ENCODE data around the gene PHACTR1.
"Not testable (repeated sequence)": the region's sequence is repeated elsewhere in the genome, so short reads cannot be mapped to it uniquely, and the experiment has no call there.

PHACTR1 gene

DNA sequence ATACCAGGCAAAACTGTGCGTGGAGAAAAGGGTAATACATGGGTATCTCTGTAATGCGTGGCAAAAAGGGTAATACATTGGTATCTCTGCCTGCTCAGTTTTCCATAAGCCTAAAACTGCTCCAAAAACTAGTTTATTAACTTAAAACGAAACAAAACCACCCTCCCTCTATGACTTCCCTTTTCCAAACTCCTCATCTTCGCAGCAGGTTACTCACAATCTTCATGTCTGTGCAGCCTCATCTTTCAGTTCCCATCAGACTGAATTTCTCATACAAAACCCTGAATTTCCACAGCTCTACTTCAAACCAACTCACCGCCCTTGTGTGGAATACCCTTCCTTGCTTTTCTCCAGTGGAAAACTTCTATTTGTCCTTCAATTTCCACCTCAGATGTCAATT, 199.4 kb downstream of the PHACTR1 start:
- no peak for DNase-seq

DNA sequence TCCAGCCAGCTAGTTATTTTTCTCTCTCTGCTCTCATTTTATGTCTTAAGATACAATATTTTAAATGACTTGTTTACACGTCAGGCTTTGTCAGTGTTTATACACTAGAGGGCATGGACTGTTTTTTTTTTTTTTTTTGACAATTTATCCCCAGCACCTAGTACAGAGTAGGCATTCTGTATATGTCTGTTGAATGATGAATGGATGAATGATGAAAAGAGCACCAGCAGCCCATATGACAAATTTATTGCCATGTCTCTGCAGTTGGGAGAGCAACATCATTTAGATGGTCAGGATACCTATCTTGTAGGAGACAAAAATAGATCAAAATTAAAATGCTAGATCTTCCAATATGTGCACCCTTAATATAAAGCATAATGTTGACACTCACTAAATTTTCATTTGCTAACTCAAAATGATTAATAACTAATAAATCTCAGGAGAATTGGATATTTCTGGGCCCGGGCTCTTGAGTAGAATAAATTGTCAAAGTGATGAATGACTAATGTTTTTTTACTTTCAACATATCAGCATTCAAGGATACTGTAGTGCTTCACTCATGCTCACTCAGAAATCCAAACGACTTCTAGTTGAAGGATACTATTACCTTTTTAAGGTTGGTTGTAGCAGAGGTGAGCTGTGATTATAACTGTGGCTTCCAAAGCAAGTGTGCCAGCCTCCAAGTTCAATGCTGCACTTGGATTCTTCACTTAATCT, 200.0 kb downstream of the PHACTR1 start:
- no peak for DNase-seq

DNA sequence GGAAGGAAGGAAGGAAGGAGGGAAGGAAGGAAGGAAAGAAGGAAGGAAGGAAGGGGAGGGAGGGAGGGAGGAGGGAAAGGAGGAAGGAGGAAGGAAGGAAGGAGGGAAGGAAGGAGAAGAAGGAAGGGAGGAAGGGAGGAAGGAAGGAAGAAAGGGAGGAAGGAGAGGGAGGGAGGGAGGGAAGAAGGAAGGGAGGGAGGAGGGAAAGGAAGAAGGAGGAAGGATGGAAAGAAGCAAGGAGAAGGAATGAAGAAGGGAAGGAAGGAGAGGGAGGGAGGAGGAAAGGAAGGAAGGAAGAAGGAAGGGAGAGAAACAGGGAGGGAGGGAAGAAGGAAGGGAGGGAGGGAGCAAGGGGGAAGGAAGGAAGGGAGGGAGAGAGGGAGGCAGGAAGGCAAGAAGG, 204.9 kb downstream of the PHACTR1 start:
- DNase-seq: no peak

DNA sequence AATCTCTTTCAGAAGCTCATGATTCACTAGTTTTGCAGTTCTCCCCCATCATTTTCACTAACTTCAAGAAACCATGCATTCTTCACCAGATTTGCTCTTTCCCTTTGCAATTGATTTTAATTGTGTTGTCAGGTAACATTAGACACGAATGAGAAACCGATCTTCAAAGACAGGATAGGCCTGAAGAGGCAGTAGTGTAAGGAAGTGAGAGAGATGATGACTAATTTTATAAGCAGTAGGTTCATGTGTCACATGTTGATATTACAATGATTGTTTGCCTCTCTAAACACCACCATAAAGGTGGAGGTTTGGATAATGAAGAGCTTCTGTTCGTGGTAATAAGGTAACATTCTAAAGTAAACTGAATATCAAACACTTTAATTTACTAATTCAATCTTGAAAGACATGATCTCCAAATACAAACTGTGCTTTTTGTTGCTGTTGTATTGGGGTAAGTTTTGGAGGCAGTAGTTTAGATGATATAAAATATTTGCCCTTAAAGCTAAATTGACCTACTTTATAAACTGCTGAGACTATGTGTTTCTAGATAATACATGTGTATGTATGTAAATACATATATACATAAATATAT, 207.2 kb downstream of the PHACTR1 start:
- DNase-seq: no peak

DNA sequence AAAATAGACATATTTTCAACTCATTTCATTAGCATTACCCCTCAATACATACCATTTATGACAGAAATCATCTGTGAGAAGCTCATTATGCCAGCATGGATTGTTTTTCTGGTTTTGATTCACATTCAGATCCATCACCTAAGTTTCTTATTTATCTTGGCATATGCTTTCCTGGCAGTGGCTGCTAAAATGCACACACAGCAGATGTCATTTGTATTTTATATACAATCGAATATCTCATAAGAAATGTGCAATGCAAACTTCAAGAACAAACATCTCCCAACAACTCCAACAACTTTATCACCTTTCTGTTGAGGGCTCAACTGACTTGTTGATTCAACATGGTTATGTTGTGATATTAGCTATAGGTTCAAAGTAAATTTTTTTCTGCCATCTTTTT, 208.3 kb downstream of the PHACTR1 start:
- no peak for DNase-seq

DNA sequence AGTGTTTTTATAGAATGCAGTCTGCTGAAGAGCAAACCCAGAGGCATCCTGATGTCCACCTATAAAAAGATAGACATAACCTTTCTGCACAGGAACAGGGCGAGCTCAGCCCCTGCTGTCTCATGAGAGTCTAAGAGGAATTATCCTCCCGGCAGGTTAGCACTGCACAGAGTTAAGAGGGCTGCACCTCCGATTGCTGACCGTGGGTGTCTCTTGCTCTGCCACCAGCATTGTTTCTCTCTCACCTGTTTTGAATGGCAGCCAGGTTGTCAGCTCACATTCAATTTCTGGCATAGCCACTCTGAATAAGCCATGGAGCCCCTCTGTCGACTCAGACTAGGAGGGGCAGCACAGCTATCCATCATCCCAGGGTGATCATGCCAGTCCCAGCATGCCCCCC, 211.2 kb downstream of the PHACTR1 start:
- no peak for DNase-seq

DNA sequence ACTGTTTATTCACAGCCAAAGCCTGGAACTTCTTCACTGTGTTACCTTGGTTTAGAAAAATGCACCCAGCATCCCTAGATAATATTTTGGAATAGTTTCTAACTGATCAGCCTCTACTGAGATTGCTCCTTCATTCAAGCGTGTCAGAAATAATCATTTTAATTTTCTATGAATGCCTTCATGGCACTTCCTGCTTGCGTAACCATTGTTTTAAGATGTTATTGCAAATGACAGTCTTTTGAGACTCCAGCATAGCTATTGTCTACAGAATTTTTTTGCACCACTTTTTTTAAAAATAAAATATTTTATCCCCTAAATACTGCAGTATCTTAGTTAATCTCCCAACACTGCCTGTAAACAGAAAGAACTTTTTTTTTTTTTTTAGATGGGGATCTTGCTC, 213.1 kb downstream of the PHACTR1 start:
- DNase-seq: no peak

DNA sequence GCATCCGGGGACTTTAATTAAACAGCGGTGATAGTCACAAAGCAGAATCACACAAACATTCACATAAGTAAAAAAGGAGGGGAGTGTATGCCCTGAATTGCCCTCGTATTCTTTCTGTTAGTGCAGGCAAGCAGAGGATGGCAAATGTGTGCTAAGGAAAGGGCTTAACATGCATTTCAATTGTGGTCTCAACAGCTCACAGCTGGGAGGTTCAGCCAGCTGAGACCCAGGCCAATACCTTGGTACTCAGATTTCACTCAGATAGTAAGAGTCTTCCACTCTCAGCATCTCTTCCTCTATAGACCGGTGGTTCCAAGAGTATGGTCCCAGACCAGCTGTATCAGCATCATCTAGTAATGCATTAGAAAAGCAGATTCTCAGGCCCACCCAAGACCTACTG, 215.1 kb downstream of the PHACTR1 start:
- no peak for DNase-seq

DNA sequence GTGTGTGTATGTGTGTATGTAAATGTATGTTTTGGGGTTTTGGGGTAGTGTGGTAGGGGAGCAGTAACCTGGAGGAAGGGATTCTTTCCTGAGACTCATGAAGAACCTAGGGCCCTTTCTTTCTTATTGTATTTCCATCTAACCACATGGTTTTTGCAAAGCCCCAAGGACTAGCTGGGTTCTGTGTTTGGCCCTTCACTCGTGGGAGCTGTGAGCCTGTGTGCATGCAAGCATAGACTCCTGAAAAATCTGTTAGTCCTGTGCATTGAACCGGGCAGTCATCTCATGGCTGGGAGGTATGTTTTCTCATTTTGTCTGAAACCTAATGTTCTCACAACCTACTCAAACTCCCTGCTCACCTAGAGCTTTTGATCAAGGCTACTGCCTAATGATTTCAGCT, 219.1 kb downstream of the PHACTR1 start:
- no peak for DNase-seq

DNA sequence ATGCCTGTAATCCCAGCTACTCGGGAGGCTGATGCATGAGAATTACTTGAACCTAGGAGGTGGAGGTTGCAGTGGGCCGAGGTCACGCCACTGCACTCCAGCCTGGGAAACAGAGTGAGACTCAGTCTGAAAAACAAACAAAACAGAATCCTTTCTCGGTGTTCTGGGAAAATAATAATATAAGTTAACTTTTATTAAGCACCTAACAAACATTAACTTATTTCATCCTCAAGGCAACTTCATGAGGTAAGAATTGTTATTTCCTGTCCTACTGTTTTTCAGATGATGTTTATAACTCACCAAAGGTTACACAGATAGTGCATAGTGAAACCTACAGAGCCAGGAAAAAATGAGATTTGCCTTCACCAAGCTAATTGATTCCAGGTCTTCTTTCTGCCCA, 221.4 kb downstream of the PHACTR1 start:
- DNase-seq: no peak

DNA sequence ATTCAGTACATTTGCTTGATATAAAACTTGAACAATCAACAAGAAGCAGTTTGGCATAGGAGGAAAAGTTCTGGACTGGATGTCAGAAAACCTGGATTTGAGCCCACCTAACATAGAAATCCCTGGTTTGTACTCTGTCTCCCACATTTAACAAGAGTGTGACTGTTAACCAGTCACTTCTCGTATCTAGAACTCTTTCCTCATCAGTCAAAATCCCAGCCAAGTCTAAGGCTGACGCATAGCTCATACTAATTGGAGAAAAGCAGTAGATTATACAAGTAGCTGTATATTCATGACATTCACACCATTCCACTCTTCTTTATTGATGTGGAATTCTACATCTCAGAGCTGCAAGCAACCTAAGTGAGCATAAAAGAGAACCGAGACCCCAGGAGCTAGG, 222.7 kb downstream of the PHACTR1 start:
- DNase-seq: no peak

DNA sequence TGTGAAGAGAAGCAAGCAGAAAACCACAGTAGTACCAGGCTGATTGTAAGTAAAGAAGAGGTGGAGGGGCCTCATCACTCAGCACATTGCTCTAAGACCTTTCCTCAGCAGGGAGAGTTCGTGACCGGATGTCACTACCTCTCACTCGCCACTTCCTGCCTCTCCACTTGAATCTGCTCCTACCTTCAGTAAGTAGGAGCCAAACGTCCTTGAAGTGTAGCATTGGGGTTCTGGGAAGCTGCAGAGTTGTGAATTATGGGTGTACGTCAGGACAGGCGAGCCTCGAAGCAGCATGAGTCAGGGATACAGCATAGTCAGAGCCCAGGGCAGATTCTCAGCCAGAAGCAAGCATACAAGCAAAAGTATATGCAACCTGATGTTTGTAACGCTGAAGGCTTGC, 224.9 kb downstream of the PHACTR1 start:
- DNase-seq: no peak

DNA sequence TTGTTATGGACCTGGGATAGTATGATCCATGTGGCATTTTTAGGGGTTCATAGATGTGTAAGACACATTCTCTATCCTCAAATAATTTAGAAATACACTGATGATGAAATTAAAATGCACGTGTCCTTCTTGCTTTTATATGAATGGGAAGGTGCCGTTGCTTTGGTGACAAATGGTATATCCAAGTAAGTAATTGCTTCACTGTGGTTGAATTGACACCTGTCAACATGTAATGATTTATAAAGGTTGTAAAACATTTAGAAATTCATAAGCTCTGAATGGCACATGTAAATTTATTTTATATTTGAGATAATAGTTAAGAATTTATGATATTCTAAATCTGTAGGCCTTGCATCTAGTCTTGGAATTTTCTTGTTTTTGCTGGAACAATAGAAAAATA, 227.0 kb downstream of the PHACTR1 start:
- DNase-seq: no peak

DNA sequence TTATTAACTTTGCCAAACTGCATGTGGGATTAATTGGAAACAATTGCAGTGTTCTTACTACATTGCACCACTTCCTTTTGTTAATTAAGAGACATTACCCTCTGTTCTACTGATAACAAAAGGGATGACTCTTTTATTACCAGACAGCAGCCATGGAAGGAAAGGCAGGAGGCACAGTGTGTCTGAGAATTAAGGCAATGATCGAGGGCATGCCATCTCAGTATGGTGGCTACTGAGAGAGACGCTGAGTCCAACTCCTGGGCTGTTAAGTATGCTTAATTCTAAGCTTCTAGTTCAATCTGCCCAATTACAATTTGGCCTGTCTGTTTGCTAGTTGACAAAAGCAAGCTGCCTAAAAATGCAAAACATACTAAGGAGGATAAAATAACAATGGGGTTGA, 227.4 kb downstream of the PHACTR1 start:
- DNase-seq: no peak

DNA sequence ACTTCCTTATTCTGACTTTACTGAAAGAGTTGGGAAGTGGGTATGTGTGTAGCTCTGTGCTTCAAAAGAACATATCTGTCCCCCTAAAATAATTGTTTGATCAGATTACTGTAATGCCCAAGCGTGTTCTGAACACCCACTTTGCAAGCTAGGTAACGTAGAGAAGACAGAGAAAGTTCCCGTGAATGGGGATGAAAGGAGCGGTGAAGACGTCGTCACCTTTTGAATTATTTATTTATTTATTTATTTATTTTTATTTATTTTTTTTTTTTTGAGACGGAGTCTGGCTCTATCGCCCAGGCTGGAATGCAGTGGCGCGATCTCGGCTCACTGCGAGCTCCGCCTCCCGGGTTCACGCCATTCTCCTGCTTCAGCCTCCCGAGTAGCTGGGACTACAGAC, 228.0 kb downstream of the PHACTR1 start:
- not testable (repeated sequence) for DNase-seq

DNA sequence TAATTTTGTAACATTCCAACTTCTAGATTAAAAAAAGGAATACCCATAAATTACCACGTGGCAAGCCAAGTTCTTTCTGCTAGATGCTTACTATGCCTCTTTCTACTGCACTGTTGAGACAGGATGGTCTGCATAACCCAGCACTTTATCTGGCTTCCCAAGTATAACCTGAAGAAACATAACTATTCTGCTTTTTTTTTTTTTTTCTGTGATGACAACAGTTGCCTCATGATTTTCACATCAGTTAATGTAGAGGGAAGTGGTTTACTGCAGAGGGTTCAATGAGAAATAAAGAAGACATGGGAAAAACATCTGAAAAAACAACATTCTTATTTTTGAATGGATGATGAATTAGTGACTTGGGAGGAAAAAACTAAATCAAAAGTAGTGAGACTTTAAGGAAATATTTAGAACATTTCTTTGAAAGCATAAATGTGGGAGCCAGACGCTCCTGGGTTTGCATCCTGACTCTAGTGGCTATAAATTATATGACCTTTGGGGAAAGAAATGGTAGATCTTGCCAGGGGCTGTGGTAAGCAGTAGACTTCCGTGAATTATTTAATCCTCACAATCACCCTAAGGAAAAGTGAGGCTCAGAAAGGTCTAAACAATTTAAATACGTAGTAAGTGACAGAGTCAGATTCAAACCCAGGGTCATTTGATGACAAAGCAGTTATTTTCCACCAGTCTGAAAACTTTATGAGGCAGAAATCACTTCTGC, 230.7 kb downstream of the PHACTR1 start:
- DNase-seq: no peak

DNA sequence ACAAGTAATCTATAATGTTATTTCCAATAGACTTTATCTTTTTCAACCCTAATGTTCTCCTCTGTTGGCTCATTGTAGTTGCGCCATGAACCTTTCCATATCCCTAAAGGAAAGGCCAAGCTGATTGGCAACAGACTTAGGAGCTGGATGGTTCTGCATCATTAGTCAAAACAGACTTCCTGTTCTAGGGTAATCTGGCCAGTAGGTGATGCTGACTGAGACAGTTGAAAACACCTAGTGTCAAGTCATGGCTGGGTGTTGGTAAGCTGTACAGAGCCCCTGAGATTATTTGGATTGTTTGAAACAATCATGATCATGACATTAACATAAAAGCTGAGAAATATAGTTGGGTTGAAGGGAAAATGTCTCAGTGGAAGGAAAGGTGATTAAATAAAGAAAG, 231.4 kb downstream of the PHACTR1 start:
- DNase-seq: no peak

DNA sequence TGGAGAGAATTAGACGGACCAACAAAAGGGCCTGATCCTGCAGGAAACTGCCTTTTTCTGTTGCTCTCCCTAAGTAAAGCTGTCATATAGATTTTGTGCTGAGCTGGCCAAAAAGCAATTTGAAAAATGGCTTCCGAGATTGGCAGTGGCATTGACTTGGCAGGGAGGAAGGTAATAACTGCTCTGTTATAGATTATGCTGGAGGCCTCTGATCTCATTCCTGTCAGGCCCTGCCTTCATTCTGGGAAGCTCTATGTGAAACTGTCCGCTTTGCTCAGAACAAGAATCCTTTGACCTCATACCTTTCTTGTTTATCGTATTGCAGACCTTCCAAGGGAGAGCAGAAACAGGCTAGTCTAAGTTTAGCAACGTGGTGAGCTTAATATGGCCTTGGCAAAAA, 234.4 kb downstream of the PHACTR1 start:
- DNase-seq: no peak

DNA sequence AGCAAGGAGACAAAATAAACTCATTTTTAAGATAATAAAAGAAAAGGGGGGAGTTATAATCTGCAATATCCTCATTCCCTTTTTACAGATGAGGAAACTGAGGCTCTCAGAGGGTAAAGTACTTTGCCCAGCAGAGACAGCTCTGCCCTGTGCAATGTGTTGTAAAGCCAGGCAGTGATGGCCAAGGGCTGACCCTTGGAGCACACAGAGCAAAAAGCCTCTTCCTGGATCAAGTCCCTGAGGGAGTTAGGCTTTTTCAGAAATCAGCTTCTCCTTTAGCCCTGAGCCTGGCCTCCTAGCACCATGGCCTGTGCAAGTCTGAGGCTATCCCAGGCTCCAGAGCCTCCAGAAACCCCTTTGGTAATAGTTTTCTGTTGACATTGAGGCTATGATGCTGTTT, 234.8 kb downstream of the PHACTR1 start:
- no peak for DNase-seq

DNA sequence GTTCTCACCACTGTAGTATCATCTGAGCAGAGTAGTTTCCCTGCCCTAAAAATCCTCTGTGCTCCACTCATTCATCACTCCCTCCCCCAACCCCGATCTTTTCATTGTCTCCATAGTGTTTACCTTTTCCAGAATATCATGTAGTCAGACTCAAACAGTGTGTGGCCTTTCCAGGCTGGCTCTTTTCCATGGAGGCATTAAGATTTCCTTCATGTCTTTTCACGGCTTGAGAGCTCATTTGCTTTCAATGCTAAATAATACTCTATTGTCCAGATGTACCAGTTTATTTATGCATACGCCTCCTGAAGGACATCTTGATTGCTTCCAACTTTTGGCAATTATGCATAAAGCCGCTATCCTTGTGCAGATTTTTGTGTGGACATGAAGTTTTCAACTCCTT, 235.8 kb downstream of the PHACTR1 start:
- no peak for DNase-seq

DNA sequence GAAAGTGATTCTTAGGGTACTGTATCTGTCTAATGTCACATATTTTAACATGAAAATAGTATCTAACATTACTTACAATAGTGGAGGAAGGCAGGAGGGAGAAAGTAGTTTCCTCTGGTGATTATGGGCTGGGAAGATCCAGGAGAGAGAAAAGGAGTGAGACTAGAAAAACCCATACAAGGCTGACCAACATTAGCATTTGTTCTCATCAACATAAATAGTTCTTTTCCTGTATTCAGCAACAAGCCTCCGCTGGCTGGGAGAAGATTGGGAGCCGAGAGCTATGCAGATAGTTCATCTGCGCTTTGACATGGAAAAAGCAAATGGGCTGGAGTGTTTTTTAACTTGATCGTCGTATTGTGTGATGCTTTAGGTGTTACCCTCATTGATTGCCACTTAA, 239.4 kb downstream of the PHACTR1 start:
- DNase-seq: no peak

DNA sequence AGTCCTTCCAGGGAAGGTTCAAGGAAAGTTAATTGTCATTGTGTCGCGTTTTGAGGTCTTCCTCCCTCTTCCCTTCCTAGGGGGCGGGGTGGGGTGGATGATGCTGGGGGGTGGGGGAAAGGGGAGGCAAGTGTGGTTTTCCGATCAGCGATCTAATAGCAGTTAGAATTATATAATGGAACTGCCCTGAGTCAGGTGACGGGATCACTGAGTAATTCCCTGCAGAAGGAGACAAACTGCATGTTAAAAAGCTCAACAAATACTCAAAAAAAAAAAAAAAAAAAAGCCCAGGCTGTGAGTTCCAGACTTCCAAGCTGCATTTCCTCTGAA, 240.4 kb downstream of the PHACTR1 start:
- no peak for DNase-seq

DNA sequence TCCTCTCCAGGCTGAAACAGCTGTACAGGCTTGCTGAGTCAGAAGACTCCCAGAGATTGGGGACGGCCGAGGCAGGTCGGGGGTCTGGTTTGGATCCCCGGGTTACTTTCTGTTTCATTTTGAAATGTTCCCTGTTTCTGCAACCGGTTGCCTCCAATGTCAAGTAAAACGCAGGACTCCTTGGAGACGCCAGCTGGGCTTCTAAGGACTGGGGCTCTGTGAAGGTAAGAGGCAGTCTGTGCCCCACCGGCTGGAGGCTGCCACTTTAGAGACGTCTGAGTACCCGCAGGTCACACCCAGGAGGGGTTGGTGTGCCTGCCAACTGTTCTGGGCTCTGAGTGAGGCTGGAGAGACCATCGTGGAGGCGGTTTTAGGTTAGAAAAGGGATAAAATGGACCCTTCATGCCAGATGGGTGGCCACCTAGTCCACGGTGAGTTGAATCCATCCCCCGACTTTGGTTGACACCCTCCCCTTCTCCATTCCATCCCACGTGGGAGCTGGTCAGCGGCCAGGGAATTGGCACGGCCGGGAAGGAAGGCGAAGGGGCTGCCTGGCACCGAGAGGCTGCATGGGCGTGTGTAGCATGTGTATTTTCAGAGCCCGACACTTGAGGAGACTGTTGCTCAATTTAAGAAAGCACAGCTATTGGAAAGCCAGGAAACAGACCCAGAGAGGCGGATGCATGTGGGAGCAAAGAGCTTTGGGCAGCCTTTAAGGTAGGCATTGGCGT, 240.9 kb downstream of the PHACTR1 start:
- DNase-seq: peak; percentile 3

Measured in CD4-positive, alpha-beta T cell treated with Interleukin-12 subunit alpha and Interleukin-12 subunit beta, for 1 hour (primary cell).